HG03025 (cell line): ENCODE results near the gene CRYL1.

Experiments
- ATAC-seq: cut with Tn5 transposase; IDR thresholded peaks from one replicate; pipeline ENCODE4 v1.9.1; 2021; ENCODE audit warnings: mild to moderate bottlenecking, moderate library complexity; ENCODE audit not compliant: unreplicated experiment, low FRiP score

CRYL1 gene

GRCh38 chr13:20388184-20388583 is 137.5 kb downstream of the CRYL1 start:
- no peak for ATAC-seq

DNA sequence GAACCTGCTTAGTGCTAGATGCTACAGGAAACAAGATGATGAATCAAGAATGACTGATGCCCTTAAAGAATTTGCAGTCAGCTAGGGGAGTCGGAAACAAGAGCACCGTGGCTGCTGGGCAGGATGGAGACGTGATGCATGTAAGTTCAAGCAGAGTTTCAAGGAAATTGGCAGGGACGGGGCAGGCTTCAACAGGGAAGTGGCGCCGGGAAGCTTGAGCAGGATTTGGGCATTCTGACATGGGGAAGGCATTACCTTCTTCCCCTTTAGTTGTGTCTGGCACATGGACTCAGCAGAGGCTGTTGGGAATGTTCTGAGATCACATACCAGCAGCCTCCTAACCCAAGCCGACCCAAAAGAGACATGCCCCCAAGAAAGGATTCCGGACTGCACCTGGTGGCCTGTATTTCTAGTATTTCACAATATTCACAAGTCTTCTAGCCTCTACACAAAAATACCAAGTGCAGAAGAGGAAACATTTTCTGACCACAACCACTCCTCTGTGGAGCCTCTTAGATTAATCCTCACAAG is 138.2 kb downstream of the CRYL1 start:
- no peak for ATAC-seq

GRCh38 chr13:20387006-20387405 is 138.7 kb downstream of the CRYL1 start:
- ATAC-seq: no peak

- no peak for ATAC-seq
Measured at GRCh38 chr13:20383058-20383457, 142.6 kb downstream of the CRYL1 start.

GRCh38 chr13:20381401-20381800 is 144.3 kb downstream of the CRYL1 start:
- ATAC-seq: no peak

DNA sequence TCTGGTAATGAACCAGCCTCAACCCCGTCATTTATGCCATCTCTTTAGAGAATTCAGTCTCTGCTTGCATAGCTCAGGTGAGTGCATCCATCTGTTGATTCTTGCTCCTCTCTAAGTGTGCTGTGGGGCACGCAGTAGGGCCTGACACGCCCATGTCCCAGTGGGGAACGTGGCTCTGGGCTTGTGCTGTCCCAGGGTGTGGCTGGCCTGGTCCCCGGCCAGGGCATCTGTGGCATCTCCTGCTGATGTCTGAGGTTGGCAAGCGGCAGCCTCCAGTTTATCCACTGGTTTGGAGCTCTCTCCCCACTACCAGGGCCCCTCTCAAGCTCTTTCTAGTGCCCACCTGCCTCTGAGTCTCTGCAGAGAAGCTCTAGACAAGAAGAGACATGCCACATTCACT is 146.9 kb downstream of the CRYL1 start:
- no peak for ATAC-seq

GRCh38 chr13:20377720-20378119 is 147.9 kb downstream of the CRYL1 start:
- ATAC-seq: no peak

GRCh38 chr13:20375871-20376270 is 149.8 kb downstream of the CRYL1 start:
- no peak for ATAC-seq

DNA sequence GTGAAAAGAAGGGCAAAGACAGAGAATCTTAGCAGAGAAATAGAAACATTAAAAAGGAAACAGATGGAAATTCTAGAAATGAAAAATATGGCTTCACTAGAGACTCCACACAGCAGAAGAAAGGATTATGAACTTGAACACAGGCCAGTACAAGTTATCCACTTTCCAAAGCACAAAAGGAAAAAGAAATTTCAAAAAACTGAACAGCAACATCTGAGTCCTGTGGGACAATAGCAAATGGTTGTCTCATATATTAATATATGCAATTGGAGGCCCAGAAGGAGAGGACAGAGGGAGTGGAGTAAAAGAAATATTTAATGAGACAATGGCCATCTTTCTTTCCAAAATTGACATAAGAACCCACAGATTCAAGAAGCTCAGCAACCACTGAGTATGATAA is 151.8 kb downstream of the CRYL1 start:
- no peak for ATAC-seq

- ATAC-seq: no peak
Measured at GRCh38 chr13:20371825-20372224, 153.8 kb downstream of the CRYL1 start.

DNA sequence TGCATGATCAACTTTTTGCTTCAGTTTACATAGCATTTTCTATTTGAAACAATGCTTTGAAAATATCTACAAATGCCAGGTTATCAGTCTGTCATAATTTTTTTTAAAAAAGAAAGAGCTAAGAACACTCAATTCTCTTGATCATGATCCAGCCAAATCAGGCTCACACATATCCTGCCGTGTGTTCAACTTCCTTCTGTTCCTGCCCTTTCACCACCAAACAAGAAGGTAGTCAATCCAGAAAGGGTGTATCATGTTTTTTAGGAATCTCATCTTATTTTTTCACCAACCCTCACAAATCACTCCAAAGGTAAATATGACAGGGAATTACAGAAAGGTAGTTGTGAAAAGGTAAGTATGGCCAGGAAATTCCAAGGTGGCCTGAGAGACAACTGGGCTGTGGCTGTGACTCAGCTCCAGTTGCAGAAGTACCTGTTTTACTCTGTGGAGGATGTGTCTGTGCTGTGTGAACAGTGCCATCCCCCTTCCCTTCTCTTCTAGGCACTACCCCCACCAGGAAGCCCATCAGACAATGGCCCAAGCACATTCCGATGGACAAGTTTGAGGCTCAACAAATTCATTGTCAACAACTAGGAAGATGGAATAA is 154.7 kb downstream of the CRYL1 start:
- no peak for ATAC-seq

DNA sequence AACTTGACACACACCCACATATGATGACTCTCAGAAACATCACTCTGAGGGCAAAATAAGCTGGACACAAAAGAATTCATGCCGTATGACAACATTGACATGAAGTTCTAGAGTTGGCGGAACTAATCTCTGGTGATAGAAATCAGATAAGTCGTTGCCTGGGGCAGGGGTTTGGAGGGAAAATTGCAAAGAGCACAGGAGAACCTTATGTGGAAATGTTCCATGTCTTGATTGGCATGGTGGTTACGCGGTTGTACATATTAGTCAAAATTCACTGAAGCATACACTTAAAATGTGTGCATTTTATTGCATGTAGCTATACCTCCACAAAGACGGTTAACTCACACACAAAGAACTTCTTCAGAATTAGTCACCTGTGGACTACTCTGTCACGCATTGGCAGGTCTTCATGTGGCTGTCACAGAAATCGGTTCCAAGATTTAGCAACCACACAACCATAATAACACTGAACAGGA is 155.7 kb downstream of the CRYL1 start:
- peak; percentile 66 for ATAC-seq

- no peak for ATAC-seq
Measured at GRCh38 chr13:20366056-20366455, 159.6 kb downstream of the CRYL1 start.

DNA sequence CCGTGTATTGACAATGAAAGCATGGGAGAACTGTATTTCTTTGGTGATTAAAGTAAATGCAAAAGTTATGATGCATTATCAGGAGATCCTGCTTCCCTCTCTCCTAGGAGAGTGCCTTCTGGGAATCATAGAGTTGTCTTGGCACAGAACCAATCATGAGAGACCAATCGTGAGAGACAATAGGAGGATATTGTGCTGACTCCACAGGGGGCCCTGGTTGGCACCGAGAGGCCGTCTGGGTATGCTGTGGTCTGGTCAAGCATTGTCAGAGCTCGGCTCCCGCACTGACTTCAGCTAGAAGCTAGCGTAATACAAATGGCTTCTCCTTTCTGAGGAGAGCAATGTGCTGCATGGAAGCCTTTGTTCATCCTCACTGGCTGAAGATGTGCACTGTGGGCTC is 162.1 kb downstream of the CRYL1 start:
- no peak for ATAC-seq

DNA sequence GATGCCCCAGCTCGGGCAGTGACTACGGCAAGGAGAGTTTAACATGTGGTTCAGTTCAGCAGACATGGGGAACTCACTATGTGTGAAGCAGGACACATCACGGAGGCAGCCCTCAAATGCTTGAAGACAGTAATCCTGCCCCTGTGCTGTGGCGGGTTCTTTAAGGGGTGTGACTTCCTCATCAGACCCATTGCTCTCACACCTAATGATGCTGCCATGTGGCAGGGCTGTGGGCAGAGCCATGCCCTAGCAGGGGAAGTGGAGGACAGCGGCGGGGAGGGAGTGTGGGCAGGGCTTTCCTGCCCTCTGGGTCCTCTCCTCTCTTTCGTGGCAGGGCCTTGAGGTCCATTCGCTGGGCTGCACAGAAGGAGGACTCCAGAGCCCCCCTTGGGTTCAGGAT is 162.5 kb downstream of the CRYL1 start:
- ATAC-seq: no peak

- ATAC-seq: no peak
Measured at GRCh38 chr13:20362484-20363041, 163.1 kb downstream of the CRYL1 start.

DNA sequence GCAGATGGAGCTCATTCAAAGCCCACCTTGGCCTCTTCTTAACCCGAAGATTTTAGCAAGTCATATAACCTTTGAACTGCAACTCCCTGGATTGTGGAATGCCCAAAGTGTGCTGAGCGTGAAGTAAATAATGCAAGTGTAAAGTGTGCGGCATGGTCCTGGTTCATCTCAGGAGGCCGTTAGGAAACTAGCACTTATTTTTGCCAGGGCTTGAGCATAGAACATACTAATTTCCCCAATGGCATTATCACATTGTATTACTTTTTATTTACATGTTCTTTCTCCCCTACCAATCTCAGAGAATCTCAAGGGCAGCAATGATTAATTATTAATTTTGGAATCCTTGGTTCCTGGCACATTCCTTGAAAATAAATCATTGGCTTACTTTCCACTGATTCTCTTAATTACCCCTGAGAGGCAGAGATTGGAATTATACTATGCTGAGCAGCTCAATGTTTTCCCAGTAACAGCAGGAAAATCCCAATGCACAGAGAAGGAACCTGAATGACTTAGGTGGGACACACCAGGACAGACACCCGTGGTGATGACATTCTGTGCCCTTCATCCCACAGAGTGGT is 164.7 kb downstream of the CRYL1 start:
- ATAC-seq: no peak

DNA sequence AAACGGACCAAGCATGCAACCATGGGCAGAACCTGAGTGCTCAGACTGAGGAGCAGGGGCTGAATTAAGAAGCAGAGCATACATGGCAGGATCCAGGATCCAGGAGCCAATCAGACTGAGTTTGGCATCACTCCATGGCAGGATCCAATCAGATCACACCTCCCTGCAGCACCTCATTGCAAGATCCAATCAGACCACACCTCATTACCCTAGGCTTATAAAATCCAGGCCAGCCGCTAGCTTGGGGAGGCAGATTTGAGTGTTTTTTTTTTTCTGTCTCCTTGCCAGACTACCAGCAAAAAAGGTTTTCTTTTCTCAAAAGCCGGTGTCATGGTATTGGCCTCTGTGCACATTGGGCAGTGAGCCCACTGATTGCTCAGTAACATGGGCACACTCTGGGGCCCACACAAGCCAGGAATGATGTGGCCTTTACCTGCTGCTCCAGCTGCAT is 165.6 kb downstream of the CRYL1 start:
- no peak for ATAC-seq

GRCh38 chr13:20359335-20359734 is 166.3 kb downstream of the CRYL1 start:
- ATAC-seq: no peak

GRCh38 chr13:20358022-20358421 is 167.6 kb downstream of the CRYL1 start:
- ATAC-seq: no peak

DNA sequence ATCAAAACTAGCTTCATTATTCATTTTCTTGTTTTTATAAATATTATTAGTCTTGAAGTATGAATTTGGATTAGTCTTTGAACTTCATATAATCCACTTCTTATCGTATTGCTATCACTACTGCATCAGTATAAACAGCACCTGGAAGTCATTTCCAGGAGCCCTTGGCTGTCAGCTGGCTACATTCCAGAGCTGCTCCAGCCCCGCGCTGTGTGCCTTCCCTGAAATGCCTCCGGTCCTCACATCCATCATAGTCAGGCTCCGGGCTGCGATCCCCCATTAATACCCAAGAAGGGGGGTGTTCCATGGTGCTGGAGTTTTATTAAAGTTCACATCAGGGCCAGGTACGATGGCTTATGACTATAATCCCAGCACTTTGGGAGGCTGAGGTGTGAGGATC is 169.2 kb downstream of the CRYL1 start:
- ATAC-seq: no peak

- ATAC-seq: no peak
Measured at GRCh38 chr13:20354722-20355121, 170.9 kb downstream of the CRYL1 start.
